ES-I3 (cell line): ENCODE data around the gene UQCR11.
"Not testable (repeated sequence)": the region's sequence is repeated elsewhere in the genome, so short reads cannot be mapped to it uniquely, and the experiment has no call there.

Experiments
- H3K36me3 ChIP-seq: 2 replicates; pipeline ENCODE4 v1.6.1; 2013; ENCODE audit warnings: mild to moderate bottlenecking, low read length, control low read depth, moderate library complexity; ENCODE audit not compliant: insufficient read depth
- H3K4me1 ChIP-seq: 2 replicates; pipeline ENCODE4 v1.6.1; 2013; ENCODE audit warnings: mild to moderate bottlenecking, control low read depth, low read length; ENCODE audit not compliant: insufficient read depth
- H3K9ac ChIP-seq: 2 replicates; pipeline ENCODE4 v1.6.1; 2013; ENCODE audit warnings: low read depth, mild to moderate bottlenecking, low read length, moderate library complexity
- H3K9me3 ChIP-seq: 2 replicates; pipeline ENCODE4 v1.6.1; 2013; ENCODE audit warnings: mild to moderate bottlenecking, low read length, moderate library complexity; ENCODE audit not compliant: control insufficient read depth, insufficient read depth

The UQCR11 gene

DNA sequence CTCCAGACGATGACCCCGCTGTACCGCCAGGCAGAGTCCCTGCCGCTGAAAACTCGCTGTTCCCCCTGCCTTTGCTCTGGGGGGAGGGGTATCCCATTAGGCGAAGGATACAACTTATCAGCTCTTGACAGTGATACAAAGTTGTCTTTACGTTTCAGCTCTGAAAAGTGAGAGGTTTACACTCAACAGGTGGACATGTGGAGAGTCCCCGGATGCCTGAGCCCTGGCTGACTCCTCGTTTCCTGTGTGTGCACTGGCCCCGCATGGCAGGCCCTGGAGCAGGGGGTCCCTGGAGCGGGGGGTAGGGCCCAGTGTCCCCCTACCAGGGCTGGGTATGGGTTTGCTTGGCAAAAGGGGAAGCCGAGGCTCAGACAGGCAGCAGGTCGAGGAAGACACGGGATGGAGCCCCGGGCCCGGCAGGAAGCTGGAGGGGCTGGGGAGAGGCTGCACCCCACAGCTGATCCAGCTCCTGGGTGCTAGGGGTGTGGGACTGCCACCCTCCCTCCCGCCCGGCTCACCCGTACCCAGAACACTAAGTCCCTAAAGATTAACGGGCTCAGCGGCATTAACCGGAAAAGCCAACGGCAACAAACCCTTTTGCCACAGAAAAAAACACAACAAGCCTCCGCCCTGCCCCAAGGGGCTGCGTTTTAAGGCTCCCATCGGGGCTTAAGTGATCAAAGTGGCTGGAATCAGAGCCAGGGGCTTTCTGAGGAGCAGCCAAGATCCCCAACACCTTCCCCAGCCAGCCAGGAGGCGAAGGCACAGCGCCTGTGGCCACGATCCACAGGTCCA lies 41.6 kb upstream of the UQCR11 start:
- H3K9ac ChIP-seq, result no peak overlapping the region
- H3K4me1 ChIP-seq, result no peaks in the 10 kb centered on the region
- peaks cover 20% of the 10 kb centered on the region for H3K36me3 ChIP-seq
- no peaks in the 10 kb centered on the region for H3K9me3 ChIP-seq

- no peak overlapping the region for H3K9ac ChIP-seq
- H3K4me1 ChIP-seq, result no peaks in the 10 kb centered on the region
- no peaks in the 10 kb centered on the region for H3K9me3 ChIP-seq
- peaks cover 20% of the 10 kb centered on the region for H3K36me3 ChIP-seq
These were observed 40.9 kb upstream of the UQCR11 start for GRCh38 chr19:1646149-1646548.

DNA sequence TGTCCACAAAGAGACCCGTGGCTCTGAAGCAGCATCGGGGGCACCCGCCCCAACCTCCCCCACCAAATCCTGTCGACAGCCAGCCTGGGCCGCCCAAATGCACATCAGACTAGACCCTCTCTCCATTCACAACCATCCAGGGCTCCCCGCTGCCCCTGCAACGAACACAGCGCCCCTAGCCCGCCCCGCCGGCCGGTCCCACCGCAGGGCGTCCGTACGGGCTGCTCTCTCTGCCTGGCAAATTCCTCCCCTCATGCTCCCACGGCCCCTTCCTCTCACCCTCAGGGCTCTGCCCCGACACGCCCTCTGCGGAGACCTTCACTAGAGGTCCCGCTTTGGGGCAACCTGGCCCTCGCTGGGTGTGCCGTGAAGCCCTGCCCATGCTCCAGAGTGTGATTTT lies 40.0 kb upstream of the UQCR11 start:
- Histone ChIP-seq H3K9me3 (no peaks in the 10 kb centered on the region), H3K36me3 (peaks cover 20% of the 10 kb centered on the region)

DNA sequence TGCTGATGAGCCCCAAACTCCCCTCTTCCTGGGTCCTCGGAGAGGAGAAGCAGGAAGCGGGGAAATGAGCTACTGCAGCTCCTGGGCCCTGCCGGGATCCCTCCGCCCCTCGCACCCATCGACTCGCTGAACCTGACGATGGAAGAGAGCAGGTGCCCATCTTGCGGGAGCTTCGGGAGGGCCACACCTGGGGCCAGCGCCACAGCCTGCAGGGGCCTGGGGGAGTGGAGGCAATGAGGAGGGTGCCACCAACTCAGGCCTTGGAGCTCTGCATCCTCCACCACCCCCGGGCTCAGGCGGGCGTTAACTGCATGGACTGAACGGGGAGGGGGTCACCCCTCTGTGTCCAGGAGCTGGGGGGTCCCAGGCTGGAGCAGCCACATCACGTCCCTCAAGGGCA lies 38.8 kb upstream of the UQCR11 start:
- H3K4me1 ChIP-seq, result no peaks in the 10 kb centered on the region
- H3K9ac ChIP-seq, result no peak overlapping the region
- H3K9me3 ChIP-seq, result no peaks in the 10 kb centered on the region
- peaks cover 20% of the 10 kb centered on the region for H3K36me3 ChIP-seq

More for the DNA sequence above, 40.0 kb upstream of the UQCR11 start:
- Histone ChIP-seq H3K9ac (no peak overlapping the region), H3K4me1 (no peaks in the 10 kb centered on the region)

GRCh38 chr19:1640893-1641448 lies 35.7 kb upstream of the UQCR11 start:
- not testable (repeated sequence) for H3K9me3 ChIP-seq, H3K4me1 ChIP-seq, H3K9ac ChIP-seq
- peaks cover 20% of the 10 kb centered on the region for H3K36me3 ChIP-seq

DNA sequence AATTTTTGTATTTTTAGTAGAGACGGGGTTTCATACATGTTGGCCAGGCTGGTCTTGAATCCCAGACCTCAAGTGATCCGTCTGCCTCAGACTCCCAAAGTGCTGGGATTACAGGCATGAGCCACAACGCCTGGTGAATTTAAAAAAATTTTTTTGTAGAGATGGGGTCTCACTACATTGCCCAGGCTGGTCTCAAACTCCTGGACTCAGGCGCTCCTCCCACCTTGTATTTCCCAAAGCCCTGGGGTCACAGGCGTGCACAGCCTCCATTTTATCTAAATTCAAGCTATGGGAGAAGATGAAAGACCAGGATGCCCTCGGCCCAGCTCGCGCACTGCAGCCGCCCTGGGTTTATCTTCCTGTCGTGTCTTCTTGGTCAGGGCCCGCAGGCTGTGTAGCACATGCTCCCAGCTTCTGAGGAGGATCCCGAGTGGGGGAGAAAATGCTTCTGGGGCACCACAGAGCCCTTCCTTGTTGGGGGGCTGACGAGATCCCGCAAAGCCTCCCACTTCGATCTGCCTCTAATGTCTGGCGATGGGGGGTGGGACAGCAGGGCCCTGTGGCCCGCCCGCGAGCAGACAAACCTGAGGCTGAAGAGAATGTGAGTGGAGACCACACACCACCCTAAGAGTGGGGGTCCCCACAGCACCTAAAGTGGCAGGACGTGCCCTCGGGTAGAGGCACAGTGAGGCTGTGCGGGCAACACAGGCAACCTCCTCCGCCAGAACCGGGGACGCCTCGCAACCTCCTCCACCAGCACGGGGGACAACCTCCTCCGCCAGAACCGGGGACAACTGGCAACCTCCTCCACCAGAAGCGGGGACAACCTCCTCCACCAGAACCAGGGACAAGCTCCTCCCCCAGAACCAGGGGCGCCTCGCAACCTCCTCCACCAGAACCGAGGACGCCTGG lies 31.3 kb upstream of the UQCR11 start:
- Histone ChIP-seq H3K4me1 (no peaks in the 10 kb centered on the region), H3K9ac (no peak overlapping the region), H3K36me3 (peaks cover 18% of the 10 kb centered on the region; the same call in 1 of the 2 replicates), H3K9me3 (no peaks in the 10 kb centered on the region; the same call in 1 of the 2 replicates)

DNA sequence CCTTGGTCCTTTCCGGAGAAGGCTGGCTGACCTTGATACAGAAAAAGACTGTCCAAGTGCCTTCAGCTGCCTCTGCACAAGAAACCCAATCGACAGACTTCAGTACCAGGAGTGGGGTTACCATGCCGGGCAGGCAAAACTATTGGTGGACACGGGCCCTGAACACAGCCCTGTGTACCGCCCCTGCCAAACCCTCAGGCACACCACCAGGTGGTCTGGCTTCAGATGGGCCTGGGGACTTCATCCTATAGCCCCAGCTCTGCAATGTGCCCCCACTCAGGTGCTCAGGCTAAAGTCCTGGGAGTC lies 29.6 kb upstream of the UQCR11 start:
- Histone ChIP-seq H3K9ac (no peak overlapping the region), H3K9me3 (no peaks in the 10 kb centered on the region; the same call in 1 of the 2 replicates), H3K4me1 (no peaks in the 10 kb centered on the region), H3K36me3 (peaks cover 18% of the 10 kb centered on the region; the same call in 1 of the 2 replicates)

DNA sequence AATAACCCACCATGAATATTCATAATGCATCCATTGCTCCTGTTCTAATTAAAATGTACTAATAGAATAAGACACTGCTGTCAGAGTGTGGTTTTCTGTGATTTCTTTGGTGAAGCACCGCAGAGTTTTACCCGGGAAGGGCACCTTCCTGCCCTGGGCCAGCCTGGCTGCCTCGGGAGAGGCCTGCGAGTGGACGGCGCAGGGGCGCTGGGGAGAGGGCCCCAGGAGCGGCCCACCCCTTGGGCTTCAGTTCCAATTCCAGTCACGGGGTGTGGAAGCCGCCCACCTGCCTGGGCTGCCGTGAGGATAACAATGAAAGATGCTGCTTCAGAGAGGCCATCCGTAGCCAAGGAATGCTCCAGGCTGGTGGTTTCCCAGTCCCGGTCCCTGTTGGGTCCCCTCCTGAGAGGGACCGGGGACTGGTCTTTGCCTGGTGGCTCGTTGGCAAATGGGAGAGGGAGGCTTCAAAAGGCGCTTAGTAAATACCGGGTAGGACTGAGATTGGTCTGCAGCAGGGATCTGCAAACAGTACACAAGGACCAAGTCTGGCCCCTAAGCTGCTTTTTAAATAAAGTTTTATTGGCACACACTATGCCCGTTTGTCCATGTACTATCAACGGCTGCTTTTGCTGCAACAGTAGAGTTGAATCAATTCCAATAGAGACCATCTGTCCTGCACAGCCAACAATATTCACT lies 29.1 kb upstream of the UQCR11 start:
- H3K4me1 ChIP-seq, result no peaks in the 10 kb centered on the region
- no peak overlapping the region for H3K9ac ChIP-seq
- peaks cover 15% of the 10 kb centered on the region; the same call in 1 of the 2 replicates for H3K36me3 ChIP-seq
- no peaks in the 10 kb centered on the region; the same call in 1 of the 2 replicates for H3K9me3 ChIP-seq

- Histone ChIP-seq H3K9ac (no peak overlapping the region), H3K9me3 (no peaks in the 10 kb centered on the region; the same call in 1 of the 2 replicates), H3K36me3 (peaks cover 12% of the 10 kb centered on the region; the same call in 1 of the 2 replicates), H3K4me1 (no peaks in the 10 kb centered on the region)
These were observed 28.1 kb upstream of the UQCR11 start for GRCh38 chr19:1633269-1633826.

- Histone ChIP-seq H3K9me3 (no peaks in the 10 kb centered on the region; the same call in 1 of the 2 replicates), H3K4me1 (no peaks in the 10 kb centered on the region), H3K9ac (no peak overlapping the region), H3K36me3 (peaks cover 12% of the 10 kb centered on the region; the same call in 1 of the 2 replicates)
These were observed 27.4 kb upstream of the UQCR11 start for GRCh38 chr19:1632462-1633268.

- no peaks in the 10 kb centered on the region; the same call in 1 of the 2 replicates for H3K9me3 ChIP-seq
- H3K4me1 ChIP-seq, result no peaks in the 10 kb centered on the region
- H3K9ac ChIP-seq, result no peak overlapping the region
- peaks cover 12% of the 10 kb centered on the region; the same call in 1 of the 2 replicates for H3K36me3 ChIP-seq
These were observed 26.4 kb upstream of the UQCR11 start for GRCh38 chr19:1631557-1632100.

DNA sequence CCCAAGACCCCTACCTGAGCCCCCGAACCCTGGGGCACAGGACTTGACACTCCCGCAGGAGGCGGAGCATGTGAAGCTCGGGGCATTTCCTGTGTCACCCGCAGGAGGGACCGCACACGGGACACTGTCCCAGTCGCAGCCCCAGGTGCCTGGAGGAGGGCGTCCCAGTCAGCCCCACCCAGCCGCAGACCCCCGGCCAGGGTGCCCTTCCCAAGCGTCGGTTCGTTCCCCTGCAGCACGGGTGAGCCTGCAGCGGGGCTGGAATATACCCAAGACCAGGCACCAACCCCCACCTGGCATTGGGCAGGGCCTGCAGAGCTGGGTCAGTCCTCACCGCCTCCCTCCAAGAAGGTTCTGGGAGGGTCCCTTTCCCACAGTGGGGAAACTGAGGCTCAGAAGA lies 25.5 kb upstream of the UQCR11 start:
- peaks cover 12% of the 10 kb centered on the region; the same call in 1 of the 2 replicates for H3K36me3 ChIP-seq
- no peaks in the 10 kb centered on the region for H3K4me1 ChIP-seq
- H3K9me3 ChIP-seq, result no peaks in the 10 kb centered on the region; the same call in 1 of the 2 replicates
- no peak overlapping the region for H3K9ac ChIP-seq

DNA sequence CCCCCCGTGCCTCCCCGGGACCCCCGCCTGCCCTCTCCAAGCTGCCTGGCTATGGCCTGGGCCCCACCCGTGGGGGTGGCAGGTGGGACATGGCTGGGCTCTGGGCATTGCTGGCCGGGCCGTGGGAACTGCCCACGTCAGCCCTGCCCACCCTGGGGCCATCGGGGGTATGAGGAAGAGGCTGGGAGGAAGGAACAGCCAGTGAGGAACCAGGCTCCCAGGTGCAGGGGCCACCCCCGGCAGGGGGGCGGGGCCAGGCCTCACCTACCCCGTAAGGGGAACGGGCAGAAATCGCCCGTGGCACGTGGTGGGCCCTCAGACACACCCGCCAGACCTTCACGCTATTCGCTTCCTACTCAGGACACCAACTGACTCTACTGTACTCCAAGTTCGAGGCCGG lies 24.8 kb upstream of the UQCR11 start:
- H3K9ac ChIP-seq, result no peak overlapping the region
- no peaks in the 10 kb centered on the region for H3K9me3 ChIP-seq
- peaks cover 9% of the 10 kb centered on the region; the same call in 1 of the 2 replicates for H3K36me3 ChIP-seq
- H3K4me1 ChIP-seq, result no peaks in the 10 kb centered on the region
